Lower lobe of right lung (tissue), 2 donors: ENCODE data around the gene ROR1. TPM values are rescaled to one million over a fixed set of nuclear protein-coding genes. Genes with fewer than 3 reads are reported as not detected.

Experiments
- ATAC-seq, 2 donors: fragments of 200-7000 bp; cut with Tn5 transposase; one replicate each; pipeline ENCODE4 v1.9.1; 2020 to 2022; ENCODE audit warnings: mild to moderate bottlenecking in 2 of 2, moderate library complexity in 2 of 2
- DNase-seq: peaks from one replicate; pipeline ENCODE4 v3.0.0-alpha.2; 2020
- H3K27ac ChIP-seq: fragments of 200-600 bp; one replicate; pipeline ENCODE4 v1.8.0; 2022
- H3K27me3 ChIP-seq: fragments of 200-600 bp; one replicate; pipeline ENCODE4 v1.8.0; 2022; ENCODE audit warnings: low read depth
- H3K36me3 ChIP-seq: fragments of 200-600 bp; one replicate; pipeline ENCODE4 v1.8.0; 2022; ENCODE audit warnings: mild to moderate bottlenecking
- H3K4me1 ChIP-seq: fragments of 200-600 bp; one replicate; pipeline ENCODE4 v1.8.0; 2022
- H3K4me3 ChIP-seq: fragments of 200-600 bp; one replicate; pipeline ENCODE4 v1.8.0; 2022; ENCODE audit warnings: mild to moderate bottlenecking
- H3K9me3 ChIP-seq: fragments of 200-600 bp; one replicate; pipeline ENCODE4 v1.8.0; 2022
- CTCF ChIP-seq: fragments of 200-600 bp; IDR thresholded peaks from one replicate; pipeline ENCODE4 v1.8.0; 2022; ENCODE audit warnings: antibody characterized with exemption, mild to moderate bottlenecking
- intact Hi-C: fragments of 100-400 bp; cut with DNase I; formaldehyde crosslinking; loops from one replicate; pipeline ENCODE4 v1.11.0; 2022
- total RNA-seq: library from RNA; stranded (reverse); fragmentation: NEBNext Ultra II Directional; extraction: Animal tissue kit (Norgen Biotek cat#: 25700); gene quantifications from one replicate; pipeline ENCODE4 v1.2.1, GENCODE V29; 2021
- donor health status: DM: no; HTN: yes; CAD: no; lungs with severe emphysema.

Gene ROR1
- total RNA-seq, 1 donor from 2014 or later = 15.8 TPM

DNA sequence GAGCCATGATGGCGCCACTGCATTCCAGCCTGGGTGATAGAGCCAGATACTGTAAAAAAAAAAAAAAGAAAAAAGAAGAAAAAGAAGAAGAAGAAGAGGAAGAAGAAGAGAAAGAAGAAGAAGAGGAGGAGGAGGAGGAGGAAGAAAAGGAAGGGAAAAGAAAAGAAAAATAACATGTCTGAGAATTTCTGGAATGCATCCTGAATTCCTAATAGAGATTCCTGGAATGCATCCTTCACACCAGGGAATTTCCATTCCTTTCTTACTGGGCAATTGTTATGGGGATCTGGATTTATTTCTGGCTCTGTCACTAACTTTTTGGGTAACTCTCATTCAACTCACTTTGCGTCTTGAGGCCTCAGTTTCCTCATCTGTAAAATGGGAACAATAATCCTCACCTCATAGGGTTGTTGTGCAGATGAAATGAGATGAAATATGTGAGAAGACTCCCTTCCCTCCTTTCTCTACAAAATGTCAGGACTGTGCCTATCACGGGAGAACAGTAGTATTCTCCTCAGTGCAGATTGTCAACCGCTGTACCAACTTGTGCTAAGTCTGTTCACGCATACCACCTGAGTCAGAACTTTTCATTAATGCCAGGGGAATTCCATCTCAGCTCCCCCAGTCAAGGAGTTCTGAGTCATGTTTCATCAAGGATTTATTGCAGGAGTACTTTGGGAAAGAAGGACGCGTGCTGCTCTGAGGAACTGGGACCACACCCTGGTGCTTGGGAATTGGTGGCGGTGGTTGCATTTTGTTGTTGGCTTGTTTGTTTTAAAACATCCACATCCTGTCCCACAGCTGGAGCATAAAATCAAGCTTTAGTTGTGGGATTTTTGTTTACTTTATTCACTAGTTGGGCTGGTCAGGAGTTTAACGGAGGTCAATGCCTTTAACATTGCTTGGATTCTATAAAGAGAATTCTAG, 42.4 kb upstream of the ROR1 start:
- Histone ChIP-seq H3K9me3 (no peaks in the 10 kb centered on the region), H3K27ac (peak overlapping the region; percentile 11), H3K36me3 (no peaks in the 10 kb centered on the region), H3K27me3 (no peaks in the 10 kb centered on the region), H3K4me1 (no peaks in the 10 kb centered on the region), H3K4me3 (no peak overlapping the region)
- intact Hi-C loops = no loop called here
- no peak for TF ChIP-seq CTCF
- ATAC-seq (peak; percentile 63 to 84), DNase-seq (no peak)

DNA sequence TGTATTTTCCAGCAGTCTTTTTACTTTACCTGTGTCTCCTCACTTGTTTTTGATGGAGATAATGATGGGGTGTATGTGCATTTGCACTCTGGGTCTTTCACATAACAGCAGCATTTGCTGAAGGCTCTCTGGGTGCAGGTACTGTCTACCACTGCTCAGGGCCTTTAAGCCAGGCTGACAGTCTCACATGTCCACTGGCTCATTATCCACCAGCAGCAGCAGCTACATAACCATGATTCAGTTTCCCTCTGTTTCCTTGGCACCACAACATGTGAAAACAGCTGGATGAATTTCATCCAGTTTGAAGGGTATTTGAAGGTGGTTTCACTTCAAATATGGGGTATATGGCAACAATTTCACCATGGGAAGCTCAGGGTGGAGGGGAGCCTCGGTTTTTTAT, 41.2 kb upstream of the ROR1 start:
- Histone ChIP-seq H3K27ac (no peak overlapping the region), H3K9me3 (no peaks in the 10 kb centered on the region), H3K4me1 (no peaks in the 10 kb centered on the region), H3K4me3 (no peak overlapping the region), H3K36me3 (no peaks in the 10 kb centered on the region), H3K27me3 (no peaks in the 10 kb centered on the region)
- no peak for ATAC-seq
- TF ChIP-seq CTCF = no peak
- no peak for DNase-seq
- intact Hi-C loops = no loop called here

GRCh38 chr1:63738772-63739171, 35.0 kb upstream of the ROR1 start:
- ATAC-seq (no peak), DNase-seq (no peak)
- H3K9me3 ChIP-seq = no peaks in the 10 kb centered on the region
- H3K27me3 ChIP-seq = no peaks in the 10 kb centered on the region
- TF ChIP-seq CTCF = no peak
- H3K4me3 ChIP-seq = no peak overlapping the region
- intact Hi-C loops = no loop called here
- H3K36me3 ChIP-seq = no peaks in the 10 kb centered on the region
- H3K27ac ChIP-seq = no peak overlapping the region
- H3K4me1 ChIP-seq = no peaks in the 10 kb centered on the region

- H3K4me1 ChIP-seq = no peaks in the 10 kb centered on the region
- no peaks in the 10 kb centered on the region for H3K27me3 ChIP-seq
- no peak for TF ChIP-seq CTCF
- H3K9me3 ChIP-seq = no peaks in the 10 kb centered on the region
- intact Hi-C loops = no loop called here
- no peak for DNase-seq
- no peaks in the 10 kb centered on the region for H3K36me3 ChIP-seq
- H3K4me3 ChIP-seq = no peak overlapping the region
- H3K27ac ChIP-seq = no peak overlapping the region
- no peak for ATAC-seq
These were observed 34.4 kb upstream of the ROR1 start for GRCh38 chr1:63739452-63739851.

DNA sequence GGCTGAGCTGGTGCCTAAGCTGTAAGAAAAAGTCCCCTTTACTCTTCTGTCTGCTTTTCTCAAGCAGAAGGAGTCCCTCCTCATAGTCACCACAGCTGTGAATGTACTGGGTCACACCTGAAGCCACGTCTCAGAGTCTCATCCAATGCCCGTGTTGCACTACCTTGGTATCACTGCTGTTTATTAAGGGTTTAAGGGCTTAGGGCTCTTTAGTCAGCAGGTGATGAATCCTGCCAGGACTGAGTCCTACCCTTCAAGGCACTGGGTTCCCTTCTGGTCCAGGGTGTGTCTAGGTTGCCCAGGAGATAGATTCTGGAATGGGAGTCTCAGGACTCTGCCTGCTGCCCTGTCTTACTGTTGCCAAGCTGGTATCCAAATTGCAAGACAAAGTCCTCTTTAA, 33.4 kb upstream of the ROR1 start:
- H3K4me1 ChIP-seq = no peaks in the 10 kb centered on the region
- TF ChIP-seq CTCF = no peak
- intact Hi-C loops = no loop called here
- H3K27me3 ChIP-seq = no peaks in the 10 kb centered on the region
- no peaks in the 10 kb centered on the region for H3K36me3 ChIP-seq
- H3K4me3 ChIP-seq = no peak overlapping the region
- H3K27ac ChIP-seq = no peak overlapping the region
- DNase-seq (no peak), ATAC-seq (no peak)
- H3K9me3 ChIP-seq = no peaks in the 10 kb centered on the region
